DMS 273 (cell line): Measurements from ENCODE around the gene PTPN3.
"Not testable (repeated sequence)": the region's sequence is repeated elsewhere in the genome, so short reads cannot be mapped to it uniquely, and the experiment has no call there.

Source experiments
- DNase-seq: peaks from one replicate; lab custom pipeline; 2025; ENCODE audit not compliant: unreplicated experiment; lab: John Stamatoyannopoulos, UW

Gene PTPN3

DNA sequence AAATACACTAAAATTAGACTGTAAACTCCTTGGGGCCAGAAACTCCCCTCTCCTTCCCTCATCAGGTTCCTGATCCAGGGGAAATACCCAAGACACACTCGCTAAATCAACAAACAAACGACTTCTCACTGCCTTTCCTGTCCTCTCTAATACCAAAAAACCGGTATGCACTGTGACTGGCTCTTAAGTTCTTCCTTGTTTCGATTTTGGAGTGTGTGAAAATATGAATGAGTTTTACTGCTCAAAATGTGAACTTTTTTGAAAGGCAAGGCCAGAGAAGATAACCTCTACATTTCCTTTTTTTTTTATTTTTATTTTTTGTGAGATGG lies 96.2 kb downstream of the PTPN3 start:
- no peak for DNase-seq

GRCh38 chr9:109401169-109401989 lies 96.7 kb downstream of the PTPN3 start:
- DNase-seq: peak; percentile 79

- DNase-seq: peak; percentile 20
Measured at GRCh38 chr9:109399258-109399767, 98.8 kb downstream of the PTPN3 start.

DNA sequence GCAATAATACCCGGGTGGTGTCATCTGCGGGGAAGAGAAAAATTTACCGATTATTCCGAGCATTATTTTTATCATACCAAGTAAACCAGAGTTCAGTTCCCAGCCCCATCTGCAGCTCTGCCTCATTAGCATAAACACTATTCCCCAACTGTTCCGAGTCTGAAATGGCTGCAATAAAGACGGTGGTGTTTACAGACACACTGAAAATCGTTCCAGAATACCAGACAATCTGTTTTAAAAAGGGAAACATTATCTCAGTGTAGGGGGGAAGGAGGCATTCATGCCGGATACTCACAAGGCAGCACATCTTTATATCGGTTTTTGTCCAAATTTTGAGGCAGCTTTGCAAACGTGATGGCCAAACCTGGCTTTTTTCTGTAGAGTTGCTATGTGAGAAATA lies 106.9 kb downstream of the PTPN3 start:
- DNase-seq: peak; percentile 22

GRCh38 chr9:109387856-109388255 lies 110.3 kb downstream of the PTPN3 start:
- no peak for DNase-seq

- DNase-seq: no peak
Measured at GRCh38 chr9:109387206-109387605, 110.9 kb downstream of the PTPN3 start.

DNA sequence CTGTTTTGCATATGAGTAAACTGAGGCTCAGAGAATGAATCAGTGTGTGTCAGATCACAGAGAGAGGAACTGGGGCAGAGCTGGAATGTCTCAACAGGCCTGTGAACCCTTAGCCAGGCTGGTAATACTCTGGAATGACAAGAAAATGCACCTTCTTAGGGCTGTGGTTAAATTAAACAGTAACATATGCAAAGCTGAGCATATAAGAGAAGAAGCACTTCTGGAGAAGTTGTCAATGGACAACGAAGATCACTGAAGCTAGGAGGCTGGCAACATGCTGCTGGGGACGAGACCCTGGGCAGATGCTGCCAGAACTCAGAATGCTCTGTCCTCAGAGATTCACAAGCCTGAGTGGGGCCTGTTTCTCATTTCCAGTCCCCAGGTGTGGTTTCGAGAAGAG lies 112.6 kb downstream of the PTPN3 start:
- DNase-seq: no peak

- no peak for DNase-seq
Measured at GRCh38 chr9:109383947-109384346, 114.2 kb downstream of the PTPN3 start.

- no peak for DNase-seq
Measured at GRCh38 chr9:109383356-109383755, 114.8 kb downstream of the PTPN3 start.

DNA sequence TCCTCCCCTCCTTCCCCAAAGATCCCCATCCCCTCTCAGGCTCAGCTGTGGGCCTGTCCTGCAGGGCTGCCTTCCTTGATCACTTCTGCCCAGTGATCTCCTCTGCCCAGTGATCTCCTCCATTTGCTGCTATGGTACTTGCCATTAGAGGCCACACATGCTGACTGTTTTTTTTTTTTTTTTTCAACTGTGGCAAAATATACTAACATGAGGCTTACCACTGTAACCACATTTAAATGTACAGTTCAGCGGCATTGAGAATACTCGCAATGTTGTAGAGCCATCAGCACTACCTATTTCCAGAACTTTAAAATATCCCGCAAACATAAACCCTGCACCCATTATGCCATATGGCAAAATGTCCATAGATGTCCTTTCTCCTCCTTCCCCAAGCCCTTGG lies 115.5 kb downstream of the PTPN3 start:
- no peak for DNase-seq

- DNase-seq: no peak
Measured at GRCh38 chr9:109382182-109382581, 115.9 kb downstream of the PTPN3 start.

DNA sequence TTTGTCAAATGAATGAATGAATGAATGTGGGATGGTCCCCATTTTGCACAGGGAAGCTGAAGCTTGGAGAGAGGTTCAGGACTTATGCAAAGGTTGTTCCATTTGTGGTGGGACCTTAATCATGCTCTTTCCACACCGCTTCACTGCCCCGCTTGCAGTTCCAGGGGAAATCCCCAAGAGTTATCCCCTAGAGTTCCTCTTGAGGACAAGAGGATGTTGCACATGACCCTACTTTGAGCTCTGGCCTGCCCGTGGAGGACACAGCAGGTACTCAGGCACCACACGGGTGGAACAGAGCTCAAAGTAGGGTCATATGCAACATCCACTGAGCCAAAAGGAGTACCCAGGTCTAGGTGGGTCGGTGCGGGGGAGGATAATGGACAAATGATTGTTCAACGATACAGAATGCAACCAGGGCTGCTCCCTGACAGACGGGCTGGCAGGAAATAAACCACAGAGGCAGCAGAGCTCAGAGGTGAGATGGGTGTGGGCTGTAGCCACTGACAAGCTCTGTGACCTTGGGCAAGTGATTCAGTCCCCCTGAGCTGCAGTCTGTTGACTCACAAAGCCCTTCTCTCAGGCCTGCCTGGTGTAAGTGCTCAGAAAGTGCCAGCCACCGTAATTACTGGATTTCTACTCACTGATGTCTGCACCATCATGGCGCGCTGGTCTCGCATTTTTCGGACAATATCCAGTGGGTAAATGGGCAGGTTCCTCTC lies 116.9 kb downstream of the PTPN3 start:
- DNase-seq: no peak

DNA sequence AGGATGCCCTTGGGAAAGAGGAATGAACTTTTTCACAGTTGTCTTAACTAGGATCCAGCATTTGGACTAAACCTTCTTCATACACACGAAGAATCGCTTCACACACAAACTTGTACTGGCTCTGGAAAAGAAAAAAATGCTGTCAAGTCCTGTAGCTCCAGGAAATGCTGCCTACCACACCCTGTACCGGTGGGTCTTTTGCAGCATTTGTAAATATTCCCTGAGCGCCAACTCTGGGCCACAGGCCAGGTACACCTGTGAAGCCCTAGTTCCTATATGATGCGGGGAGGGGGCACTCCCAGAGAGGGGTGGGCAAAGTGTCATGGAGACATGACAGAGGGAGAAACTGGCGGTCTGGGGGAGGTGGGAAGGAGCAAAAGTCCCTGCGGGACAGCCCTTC lies 118.6 kb downstream of the PTPN3 start:
- DNase-seq: no peak

- DNase-seq: no peak
Measured at GRCh38 chr9:109378316-109378715, 119.8 kb downstream of the PTPN3 start.

DNA sequence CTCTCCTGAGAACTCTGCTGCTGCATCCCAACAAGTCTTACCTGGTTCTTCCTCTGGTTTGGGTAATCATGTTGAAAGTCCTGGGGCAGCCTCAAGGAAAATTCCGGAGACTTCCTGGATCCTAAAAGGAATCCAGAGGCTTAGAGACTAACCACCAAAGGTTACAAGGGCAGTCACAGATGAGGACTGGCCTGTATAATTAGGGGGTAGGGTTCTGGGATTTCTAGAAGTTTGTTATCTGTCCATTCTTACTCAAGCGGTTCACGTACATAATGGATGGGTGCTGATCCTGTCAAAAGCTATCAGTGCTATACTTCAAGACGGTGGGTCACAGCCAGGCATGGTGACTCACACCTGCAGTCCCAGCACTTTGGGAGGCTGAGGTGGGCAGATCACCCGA lies 125.9 kb downstream of the PTPN3 start:
- no peak for DNase-seq

- DNase-seq: no peak
Measured at GRCh38 chr9:109371374-109371773, 126.7 kb downstream of the PTPN3 start.

DNA sequence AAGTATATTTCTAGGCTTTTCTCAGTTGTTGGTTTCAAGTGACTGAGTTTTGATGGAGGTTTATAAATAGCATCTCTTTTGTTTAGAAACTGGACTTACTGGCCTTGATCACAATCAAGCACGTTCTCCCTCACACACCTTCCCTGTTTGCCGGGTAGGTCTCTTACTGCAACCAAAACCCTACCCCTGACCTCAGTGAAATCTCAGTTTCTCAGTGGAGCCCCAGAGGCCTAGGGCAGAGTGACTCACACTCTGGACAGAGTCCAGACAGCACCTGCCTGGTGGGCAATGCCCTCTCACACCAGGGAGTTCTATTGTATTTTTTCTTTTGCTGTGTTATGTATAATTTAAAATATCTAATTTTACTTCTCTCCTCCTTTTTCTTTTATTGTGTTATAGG lies 128.8 kb downstream of the PTPN3 start:
- DNase-seq: no peak

- no peak for DNase-seq
Measured at GRCh38 chr9:109360771-109361170, 137.3 kb downstream of the PTPN3 start.

DNA sequence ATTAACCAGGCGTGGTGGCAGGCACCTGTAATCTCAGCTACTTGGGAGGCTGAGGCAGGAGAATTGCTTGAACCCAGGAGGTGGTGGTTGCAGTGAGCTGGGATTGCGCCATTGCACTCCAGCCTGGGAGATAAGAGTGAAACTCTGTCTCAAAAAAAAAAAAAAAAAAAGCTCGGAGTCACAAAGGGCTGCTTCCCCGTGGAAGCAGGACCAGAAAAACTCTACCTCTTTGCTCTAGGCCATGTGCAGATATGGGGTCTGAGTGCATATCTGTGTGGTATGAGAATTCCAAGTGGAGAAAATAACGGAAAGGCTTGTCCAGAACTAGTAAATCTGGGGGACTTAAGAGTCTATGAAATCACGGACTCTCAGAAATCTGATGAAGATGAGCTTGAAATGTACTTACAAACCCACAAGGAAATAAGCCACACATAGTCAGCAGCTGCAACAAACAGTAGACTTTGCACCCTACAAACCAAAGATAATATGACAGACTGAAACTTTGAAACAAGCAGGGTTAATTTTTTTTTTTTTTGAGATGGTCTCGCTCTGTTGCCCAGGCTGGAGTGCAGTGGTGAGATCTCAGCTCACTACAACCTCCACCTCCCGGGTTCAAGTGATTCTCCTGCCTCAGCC lies 139.0 kb downstream of the PTPN3 start:
- not testable (repeated sequence) for DNase-seq

- no peak for DNase-seq
Measured at GRCh38 chr9:109355564-109356297, 142.4 kb downstream of the PTPN3 start.

- DNase-seq: no peak
Measured at GRCh38 chr9:109354190-109354589, 143.9 kb downstream of the PTPN3 start.
